Activated effector memory CD4-positive, alpha-beta T cell treated with Interleukin-2 at 50 U/mL for 16 hours (primary cell): ENCODE data around the gene SLC34A1.
A peak's percentile ranks its signal among the peaks of the same experiment; 100 is the strongest.

Experiments
- DNase-seq: peaks from one replicate; pipeline ENCODE4 v3.0.0-alpha.2; 2020

Gene SLC34A1

DNA sequence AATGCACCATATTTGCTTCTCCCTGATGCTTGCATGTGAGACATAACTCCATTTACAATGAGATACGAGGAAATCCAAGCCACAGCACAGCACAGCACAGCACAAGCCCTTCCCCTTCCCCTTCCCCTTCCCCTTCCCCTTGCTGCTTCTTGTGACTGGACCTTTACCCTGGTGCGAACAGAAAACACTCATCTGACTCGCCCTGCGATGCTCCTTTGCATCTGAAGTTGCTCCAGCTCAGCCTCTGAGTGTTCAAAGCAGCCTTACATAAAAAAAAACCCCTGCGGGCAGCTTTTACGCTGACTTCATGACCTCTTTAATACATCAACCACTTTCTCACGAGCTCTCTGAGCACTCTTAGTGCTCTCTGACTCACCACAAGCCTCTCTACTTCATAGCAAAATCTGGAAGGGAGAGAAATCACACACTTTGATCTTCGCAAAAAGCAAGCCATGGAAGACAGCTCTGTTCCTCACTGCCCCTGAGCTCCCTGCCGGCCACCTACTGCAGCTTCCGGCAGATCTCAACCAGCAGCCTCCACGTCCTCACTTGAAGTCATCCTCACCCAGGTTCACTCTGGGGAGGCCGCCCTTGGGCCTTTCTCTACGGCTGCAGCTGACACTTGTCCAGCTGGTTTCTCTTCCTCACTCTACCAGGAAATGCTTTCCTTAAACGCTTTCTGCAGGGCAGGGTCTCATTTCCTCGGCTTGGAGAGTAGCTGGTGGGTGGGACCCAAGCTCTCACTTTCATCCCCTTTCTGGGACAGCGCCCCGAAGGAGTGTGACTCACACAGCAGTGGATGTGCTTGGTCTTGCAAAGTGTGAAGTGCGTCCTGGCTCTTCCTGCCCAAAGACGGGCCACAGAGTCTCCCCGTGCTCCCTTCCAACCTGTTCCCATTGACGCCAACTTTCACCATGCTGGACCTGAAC, 5.3 kb downstream of the SLC34A1 start:
- DNase-seq = peak; percentile 55

DNA sequence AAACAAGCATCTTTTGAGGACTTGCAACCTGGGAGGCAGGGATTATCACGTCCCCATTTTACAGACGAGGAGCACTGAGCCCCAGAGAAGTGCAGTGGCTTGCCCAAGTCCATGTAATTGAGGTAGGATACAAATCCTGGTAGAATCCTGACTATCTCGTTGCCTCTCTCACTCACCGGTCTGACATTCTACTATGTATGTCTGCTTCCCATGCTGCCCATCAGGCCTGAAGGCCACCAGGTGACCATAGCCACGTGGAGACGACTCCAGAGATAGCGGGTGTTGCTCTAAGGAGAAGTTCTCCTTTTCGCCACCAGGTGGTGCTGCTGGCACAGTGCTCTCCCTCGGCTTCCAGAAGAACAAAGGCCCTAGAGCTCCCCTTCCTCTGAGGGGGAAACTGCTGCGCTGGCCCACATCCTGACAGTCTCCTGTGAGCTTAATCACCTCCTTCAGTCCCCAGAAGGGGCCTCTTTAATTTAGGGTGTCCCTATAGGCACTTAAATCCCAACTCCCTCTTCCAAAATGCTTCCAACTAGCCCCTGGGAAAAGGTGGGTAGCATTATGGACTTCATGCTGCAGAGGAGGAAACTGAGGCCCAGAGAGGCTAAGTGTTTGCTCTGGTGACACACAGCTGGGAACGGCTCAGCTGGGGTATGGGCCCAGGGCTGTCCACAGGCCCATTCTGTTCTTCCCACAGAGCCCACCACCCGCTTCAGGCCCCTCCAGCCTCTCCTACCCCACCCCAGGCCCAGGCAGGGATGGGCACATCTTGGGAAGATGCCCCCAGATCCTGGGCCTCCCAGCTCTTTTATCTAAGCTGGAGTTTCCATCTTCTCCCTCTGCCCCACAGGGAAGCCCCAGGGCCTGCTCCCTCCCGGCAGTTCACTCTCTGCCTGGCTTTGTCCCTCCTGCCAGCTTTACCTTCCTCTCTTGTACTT, 6.4 kb downstream of the SLC34A1 start:
- DNase-seq = peak; percentile 78

DNA sequence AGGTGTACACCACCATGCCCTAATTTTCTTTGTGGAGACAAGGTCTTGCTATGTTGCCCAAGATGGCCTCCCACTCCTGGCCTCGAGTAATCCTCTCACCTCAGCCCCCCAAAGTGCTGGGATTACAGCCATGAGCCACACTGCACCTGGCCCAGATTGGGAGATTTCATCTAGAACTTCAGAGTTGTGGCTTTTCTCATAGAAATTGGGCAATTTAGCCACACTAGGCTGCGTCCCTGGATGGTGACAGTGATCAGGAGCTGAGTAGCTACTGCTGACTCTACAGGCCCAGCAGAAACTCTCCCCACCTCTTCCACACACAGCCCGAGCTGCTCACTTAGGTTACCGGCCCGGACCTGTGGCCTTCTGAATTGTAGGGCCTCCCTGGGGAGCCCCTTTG, 8.5 kb downstream of the SLC34A1 start:
- no peak for DNase-seq

DNA sequence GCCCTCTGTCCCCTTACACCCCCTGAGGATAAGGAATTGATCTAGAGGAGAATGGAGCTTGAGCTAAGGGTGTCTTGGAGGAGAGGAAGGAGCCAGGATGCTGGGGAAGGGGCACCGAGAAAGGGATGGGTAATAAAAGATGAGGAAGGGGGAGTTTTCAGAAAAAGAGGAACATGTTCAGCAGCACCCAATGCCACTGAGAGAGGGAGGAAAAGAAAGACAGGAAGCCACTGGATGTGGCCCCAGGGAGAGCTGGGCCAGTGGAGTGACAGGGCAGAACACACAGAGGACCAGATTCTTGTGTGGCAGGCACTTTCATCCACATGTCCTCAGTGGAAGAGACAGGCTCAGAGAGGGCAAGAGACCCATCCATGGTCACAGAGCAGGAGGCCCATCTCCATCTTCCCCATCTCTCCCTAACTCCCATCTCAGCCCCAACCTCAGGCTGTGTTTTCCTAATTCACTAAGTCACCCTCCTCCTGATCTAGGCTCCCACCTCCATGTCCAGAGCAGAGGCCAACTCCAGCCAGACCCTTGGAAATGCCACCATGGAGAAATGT, 9.1 kb downstream of the SLC34A1 start:
- DNase-seq = no peak

DNA sequence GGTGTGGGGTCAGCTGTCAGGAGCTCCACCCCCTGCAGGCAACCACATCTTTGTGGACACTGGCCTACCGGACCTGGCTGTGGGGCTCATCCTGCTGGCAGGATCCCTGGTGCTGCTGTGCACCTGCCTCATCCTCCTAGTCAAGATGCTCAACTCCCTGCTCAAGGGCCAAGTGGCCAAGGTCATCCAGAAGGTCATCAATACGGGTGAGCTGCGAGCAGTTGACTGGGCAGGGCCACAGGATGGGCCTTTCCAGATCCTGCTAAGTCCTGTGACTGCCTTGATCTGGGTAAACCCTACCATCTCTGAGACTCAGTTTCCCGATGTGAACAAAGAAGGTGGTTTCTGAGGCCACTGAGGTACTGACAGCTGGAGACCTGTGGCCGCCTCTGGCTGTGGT, 9.8 kb downstream of the SLC34A1 start:
- no peak for DNase-seq

DNA sequence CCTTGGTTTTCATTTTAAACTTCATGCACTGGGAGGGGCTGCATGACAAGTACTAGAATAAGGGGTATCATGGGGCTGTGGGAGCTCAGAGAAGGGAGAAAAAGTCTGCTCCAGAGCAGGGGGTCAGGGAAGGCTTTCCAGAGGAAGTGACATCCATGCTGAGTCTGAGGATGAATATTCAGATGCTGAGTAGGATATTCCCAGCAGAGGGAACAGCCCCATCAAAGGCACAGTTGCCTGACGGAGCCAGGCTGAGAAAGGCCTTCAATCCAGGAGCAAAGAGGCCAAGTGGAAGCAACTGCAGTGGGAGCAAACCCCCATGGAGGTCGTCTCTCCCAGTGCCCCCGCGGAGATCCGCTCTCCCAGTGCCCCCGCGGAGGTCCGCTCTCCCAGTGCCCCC, 11.8 kb downstream of the SLC34A1 start:
- DNase-seq = no peak

DNA sequence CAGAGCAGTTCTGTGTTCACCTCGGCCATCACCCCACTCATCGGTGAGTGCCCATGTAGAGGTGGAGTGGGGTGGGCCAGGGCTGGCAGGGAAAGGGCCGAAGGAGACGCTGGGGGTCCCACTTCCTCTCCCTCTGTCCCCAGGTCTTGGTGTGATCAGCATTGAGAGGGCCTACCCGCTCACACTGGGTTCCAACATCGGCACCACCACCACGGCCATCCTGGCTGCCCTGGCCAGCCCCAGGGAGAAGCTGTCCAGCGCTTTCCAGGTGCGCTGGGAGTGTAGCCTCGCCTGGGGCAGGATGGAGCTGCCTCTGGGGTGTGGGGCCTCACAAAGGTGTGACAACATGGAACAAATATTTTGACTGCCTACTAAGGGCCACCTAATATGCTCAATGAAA, 12.6 kb downstream of the SLC34A1 start:
- DNase-seq = no peak

DNA sequence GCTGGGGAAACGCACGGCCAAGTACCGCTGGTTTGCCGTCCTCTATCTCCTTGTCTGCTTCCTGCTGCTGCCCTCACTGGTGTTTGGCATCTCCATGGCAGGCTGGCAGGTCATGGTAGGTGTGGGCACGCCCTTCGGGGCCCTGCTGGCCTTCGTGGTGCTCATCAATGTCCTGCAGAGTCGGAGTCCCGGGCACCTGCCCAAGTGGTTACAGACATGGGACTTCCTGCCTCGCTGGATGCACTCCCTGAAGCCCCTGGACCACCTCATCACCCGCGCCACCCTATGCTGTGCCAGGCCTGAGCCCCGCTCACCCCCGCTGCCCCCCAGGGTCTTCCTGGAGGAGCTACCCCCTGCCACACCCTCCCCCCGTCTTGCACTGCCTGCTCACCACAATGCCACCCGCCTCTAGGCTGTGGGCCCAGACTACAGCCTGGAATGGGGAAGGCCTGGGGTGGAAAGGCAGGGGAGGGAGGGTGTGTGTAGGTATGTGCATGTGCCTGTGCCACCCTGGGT, 13.7 kb downstream of the SLC34A1 start:
- no peak for DNase-seq

DNA sequence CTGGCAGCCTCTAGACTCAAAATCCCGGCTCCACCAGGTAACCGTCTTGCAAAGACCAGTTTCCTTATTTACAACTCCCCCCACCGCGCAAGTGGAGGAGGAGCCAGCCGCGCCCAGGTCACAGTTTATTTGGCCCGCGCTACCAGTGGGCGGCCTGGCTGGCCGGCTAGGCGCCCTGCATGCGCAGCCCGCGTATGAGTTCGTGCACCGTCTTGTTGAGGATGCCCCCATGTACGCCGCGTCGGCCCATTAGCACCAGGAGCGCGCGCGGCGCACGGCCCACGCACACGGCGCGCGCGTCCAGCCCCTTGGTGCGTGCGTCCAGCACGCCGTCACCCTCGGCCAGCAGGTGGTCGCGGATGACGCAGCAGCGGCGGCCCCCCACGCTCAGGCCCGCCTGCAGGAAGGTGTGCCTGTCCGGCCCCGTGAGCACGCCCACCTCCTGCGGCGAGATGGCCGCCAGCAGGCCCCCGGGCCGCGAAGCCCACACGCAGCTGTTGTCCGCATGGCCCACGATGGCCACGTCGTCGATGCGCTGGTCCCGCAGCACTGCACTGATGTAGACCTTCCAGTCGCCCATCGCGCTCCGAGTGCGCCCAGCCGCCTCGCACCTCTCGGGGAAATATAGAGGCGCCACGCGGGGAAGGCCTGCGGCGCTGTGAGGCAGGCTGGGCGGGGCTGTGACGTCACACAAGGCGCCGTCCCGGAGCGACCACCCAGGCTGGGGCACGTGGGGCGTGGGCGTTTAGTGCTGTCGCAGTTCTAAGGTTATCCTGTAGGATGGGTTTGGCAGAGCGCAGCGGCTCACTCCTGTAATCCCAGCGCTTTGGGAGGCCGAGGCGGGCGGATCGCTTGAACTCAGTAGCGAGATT, 16.0 kb downstream of the SLC34A1 start, which contains the start of gene PFN3:
TSS of gene PFN3 (minus strand) at position 665 of the 872 bp plus-strand sequence. CDS start at position 580, 85 bp downstream.
- no peak for DNase-seq

DNA sequence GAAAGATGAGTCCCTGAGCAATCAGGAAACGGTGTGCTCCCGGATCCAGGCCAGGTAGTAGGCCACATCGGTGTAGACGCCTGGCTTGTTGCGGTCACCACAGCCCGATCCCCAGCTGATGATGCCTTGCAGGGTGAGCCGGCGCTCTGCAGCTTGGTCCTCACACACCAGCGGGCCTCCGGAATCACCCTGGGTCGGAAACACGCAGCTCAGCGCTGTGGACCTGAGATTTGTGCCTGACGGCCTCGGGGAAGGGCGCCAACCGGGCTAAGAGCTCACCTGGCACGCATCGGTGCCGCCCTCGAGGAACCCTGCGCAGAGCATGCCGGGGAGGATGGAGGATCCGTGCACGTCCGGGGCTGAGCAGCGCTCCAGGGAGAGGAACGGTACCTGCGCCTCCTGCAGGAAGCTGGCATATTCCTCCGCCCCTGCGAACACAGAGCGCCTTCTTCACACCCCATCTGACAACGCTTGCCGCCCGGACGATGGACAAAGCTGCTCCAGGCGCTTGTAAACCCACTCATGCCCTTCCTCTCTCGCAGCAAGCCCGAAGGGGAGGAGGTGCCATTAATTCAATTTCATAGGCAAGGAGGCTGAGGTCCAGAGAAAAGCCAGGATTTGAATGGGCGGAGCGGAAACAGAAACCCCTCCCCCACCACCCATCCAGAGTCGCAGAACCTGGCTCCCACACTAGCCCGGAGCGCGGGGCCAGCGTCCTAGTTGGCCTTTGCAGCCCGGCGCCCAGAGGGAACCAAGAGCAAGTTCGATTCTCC, 18.2 kb downstream of the SLC34A1 start:
- peak; percentile 65 for DNase-seq

DNA sequence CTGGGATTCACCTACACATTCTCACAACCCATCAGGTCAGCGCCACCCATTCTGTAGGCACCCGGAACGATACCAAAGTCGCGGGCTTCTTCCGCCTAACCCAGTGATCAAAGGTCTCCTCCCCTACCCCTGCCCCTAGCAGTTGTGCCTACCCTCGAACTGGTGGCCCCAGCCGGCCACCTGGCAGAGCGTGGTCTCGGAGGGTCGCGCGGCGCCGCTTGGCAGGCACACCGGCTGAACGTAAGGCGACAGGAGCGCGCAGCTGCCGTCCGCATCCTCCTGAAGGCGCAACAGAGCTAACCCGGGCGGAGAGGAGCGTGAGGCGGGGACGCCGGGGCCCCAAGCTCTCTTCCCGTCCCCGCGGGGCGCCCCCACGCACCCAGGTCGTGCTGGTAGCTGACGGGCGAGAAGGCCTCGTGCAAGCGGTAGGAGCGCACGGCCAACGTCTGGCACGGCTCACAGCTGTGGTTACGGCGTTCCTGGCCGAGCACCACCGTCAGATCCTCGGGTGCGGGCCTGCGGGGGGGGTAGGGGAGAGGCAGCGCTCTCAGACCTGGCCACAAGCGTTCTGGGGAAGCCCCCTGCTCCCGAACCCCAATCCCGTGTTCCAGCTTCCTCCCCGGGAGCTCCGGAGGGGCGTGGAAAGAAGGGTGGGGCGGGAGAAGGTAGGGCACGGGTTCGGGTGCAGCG, 19.0 kb downstream of the SLC34A1 start:
- peak; percentile 44 for DNase-seq

DNA sequence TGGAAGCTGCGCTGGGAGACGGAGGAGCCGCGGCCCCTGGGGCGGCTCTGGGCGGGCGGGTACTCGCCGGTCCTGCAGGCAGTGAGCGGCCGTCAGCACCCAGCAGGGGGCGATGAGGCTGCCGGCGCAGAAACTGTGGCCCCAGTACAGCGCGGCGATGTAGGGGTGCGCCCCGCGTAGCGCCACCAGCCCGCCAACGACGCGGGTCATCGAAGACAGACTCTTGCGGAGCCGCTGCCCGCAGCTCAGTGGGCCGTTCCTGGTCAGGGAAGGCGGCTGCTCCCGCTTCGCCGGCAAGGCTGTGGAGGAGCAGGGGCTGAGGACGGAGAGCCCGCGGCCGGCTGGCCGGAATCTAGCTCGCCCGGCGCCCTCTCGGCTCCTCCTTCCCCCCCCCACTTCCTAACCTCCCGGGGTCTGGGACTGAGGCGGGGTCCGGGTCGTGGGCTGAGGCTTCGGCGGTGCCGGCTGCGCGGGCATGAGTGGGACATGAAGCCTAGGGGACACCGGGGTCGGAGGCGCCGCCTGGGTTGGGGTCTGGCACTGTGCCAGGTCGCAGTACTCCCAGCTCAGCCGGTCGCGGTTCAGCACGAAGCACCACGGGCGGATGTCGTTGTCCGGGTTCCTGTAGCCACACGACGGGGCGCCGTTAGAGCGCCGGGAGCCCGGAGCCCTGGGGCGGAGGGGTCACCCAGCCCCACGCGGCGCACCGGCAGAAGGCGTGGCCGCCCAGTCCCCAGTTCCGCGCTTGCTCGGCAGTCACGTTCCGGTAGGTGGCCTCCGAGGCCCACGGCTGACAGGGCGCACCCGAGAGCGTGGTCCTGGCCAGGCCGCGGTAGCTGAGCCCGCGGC, 19.8 kb downstream of the SLC34A1 start:
- DNase-seq = peak; percentile 79

DNA sequence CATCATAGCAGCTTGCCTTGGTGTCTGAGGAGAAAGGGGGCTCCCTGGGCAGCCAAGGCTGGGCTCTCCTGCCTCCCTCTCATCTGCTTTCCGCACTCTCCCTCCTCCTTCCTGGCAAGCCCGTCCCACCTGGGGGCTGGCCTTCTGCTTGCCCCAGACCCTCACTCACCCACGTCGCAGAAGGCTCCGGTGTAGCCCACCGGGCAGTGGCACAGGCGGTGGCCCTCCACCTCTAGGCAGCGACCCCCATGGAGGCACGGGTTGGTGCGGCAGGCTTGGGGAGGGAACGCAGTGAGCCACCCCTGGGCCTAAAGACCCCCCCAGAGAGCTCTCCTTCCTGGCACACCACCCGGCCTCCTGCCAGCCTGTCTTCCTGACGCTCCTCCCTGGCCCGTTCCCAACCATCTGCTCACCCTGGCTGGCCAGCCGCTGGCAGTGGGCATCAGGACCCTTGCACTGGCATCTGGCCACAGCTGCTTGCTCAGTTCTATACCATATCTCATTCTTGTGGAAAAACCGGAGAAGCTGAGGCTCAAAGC, 20.5 kb downstream of the SLC34A1 start:
- DNase-seq = no peak

DNA sequence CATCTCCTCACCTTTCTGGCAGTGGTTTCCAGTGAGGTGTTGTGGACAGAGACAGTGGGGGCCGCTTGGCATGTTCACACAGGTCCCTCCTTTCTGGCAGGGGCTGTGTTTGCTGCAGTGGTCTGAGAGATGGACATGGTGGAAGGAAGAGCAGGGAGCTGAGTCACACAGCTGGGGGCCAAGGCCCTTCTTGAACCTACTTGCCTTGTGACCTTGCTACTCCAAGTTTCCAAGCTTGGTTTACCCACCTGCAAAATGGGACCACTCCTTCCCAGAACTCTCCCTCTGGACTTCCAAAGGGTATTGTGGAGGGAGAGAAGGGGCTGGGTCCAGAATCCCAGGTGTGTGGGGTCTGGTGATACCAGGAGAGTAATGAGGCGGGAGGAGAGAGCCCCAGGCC, 21.1 kb downstream of the SLC34A1 start:
- no peak for DNase-seq

DNA sequence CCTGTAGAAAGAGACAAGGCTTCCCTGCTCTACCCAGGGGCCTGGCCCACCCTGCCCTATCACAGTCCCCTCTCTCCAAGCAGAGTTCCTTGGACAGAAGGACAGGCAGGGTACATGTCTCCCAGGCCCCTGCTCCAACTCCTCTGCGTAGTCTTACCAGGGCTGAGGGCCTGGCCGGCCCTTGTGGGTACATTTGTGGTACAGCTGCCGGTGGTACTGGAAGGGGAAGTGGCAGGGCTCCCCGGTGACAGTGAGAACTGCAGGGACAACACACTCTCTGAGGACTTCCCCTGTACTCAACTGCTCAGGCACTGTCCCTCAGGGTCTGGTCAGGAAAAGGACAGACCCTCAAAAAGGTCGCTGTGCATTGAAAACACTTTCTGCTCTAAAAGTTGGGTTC, 21.6 kb downstream of the SLC34A1 start:
- no peak for DNase-seq

DNA sequence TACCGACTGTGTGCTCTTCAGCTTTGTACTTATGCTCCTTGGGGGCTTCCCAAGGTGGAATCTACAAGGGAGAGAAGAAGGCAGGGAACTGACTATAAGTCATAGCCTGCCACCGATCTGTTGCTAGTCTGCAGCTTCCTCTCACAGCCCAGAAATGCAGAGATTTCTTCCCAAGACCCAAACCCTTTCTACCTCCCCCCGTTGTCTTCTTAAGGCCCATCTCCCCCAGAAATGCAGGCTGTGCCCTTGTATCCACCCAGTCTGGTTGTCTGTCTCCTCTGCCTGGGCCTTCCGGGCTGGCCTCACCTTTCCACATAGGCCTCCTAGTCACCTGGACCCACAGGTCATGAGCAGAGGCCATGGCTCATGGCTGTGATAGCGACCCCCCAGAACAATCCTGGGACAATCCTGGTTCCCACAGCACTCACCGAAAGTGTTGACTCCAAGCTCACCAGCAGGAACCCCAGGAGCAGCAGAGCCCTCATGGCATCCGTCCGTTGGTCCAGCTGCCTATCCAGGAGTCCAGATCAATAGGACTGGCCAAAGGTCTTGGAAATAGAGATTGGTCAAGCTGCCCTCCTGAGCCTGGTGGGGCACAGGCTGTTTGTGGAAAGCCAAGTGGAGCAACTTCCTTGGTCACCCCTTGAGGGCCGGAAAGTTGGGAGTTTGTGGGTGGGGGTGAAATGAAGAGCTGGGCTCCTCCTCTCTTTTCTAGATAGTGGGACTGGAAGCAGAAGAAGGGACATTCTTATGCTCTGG, 25.0 kb downstream of the SLC34A1 start, which contains the start of gene F12:
TSS of gene F12 (minus strand) at position 522 of the 759 bp plus-strand sequence. CDS start at position 485, 37 bp downstream.
- no peak for DNase-seq

DNA sequence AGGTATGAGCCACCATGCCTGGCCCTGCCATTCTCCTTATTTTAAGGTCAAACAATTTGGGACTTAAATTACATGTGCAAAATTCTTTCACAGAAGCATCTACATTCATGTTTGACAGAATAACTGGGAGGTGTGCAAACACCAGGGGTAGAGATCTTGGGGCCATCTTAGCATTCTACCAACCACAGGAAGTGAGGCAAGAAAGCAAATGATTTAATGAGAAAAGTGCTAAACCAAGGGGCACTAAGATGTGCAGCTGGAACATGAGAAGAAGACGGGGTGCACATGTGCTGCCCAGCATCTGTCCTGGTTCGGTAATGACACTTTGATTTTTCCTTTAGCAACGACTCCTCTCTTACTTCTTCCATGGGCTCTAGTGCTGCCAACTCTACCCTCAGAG, 26.3 kb downstream of the SLC34A1 start:
- DNase-seq = no peak

DNA sequence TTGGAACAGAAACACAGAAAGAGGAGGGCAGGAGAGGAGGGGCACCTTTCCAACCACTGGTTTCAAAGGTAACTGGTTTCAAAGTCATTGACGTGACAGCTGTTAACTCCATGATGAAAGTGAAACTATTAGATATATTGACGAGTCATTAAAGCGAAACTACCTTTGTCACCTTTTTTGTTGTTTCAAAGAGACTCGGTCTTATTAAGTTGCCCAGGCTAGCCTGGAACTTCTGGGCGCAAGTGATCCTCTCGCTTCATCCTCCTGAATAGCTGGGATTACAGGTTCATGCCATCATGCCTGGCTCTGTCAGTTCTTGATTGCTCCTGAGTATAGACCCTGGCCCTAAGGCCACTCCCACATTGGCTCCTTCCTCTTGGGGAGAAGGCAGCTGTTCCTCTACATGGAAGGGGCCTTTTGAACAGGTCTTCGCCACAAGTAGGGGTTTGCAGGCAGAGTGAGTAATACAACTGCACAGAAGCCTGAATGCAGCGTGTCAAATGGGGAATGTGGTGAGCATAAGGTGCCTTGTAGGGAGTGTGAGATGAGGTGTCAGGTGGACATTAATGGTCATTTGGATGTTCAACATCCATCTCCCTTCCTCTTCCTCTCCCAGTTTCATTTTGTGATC, 28.5 kb downstream of the SLC34A1 start:
- no peak for DNase-seq
